PC-9 (cell line): ENCODE results near the gene BMPR2. TPM values are rescaled to one million over a fixed set of nuclear protein-coding genes. Genes with fewer than 3 reads are reported as not detected.
"Not testable (repeated sequence)": the region's sequence is repeated elsewhere in the genome, so short reads cannot be mapped to it uniquely, and the experiment has no call there.

Experiments
- BruUV-seq: library from RNA; stranded (reverse); fragments of 400-500 nt; replicated peaks from 2 replicates; lab custom pipeline; 2021; lab: Mats Ljungman, UMichigan
- CTCF ChIA-PET: fragments of 300-600 bp; sonication (Branson Sonifier 250); formaldehyde crosslinking; loops from one replicate; lab custom pipeline; 2022; ENCODE audit warnings: antibody characterized with exemption; lab: Charles Lee
- POLR2A ChIA-PET: fragments of 300-600 bp; sonication (Branson Sonifier 250); formaldehyde crosslinking; loops from one replicate; lab custom pipeline; 2022; ENCODE audit warnings: antibody characterized with exemption; ENCODE audit not compliant: unreplicated experiment; lab: Charles Lee
- DNase-seq, 2 experiments: peaks; one replicate each; pipeline versions ENCODE4 v3.0.0 to v3.0.0-alpha.2; 2015 to 2022; ENCODE audit warnings: mixed read lengths in 1 of 2
- H2AFZ ChIP-seq: fragments of 200-600 bp; sonication (generic); 2 replicates; pipeline ENCODE4 v1.8.1; 2017; ENCODE audit warnings: antibody characterized with exemption
- H3F3A ChIP-seq: fragments of 200-600 bp; sonication (generic); 2 replicates; pipeline ENCODE4 v1.8.1; 2017; ENCODE audit warnings: antibody characterized with exemption, mild to moderate bottlenecking, low read depth; ENCODE audit not compliant: insufficient read depth
- H3K27ac ChIP-seq: fragments of 200-600 bp; sonication (generic); 2 replicates; pipeline ENCODE4 v1.6.1; 2016; ENCODE audit warnings: mixed run types
- H3K27me3 ChIP-seq: fragments of 200-600 bp; sonication (generic); 2 replicates; pipeline ENCODE4 v1.6.1; 2016; ENCODE audit warnings: low read depth, mixed run types; ENCODE audit not compliant: insufficient read depth
- H3K36me3 ChIP-seq: fragments of 200-600 bp; sonication (generic); 2 replicates; pipeline ENCODE4 v1.6.1; 2016; ENCODE audit warnings: low read depth, mixed run types
- H3K4me1 ChIP-seq: fragments of 200-600 bp; sonication (generic); replicated peaks from 2 replicates; pipeline ENCODE4 v1.6.1; 2016; ENCODE audit warnings: mixed run types; ENCODE audit not compliant: insufficient read depth
- H3K4me2 ChIP-seq: fragments of 200-600 bp; sonication (generic); 2 replicates; pipeline ENCODE4 v1.6.1; 2017; ENCODE audit warnings: mixed run types
- H3K4me3 ChIP-seq: fragments of 200-600 bp; sonication (generic); 2 replicates; pipeline ENCODE4 v1.6.1; 2016; ENCODE audit warnings: mixed run types
- H3K79me2 ChIP-seq: fragments of 200-600 bp; sonication (generic); 2 replicates; pipeline ENCODE4 v1.6.1; 2017; ENCODE audit warnings: low read depth, mixed run types
- H3K9me2 ChIP-seq: fragments of 200-600 bp; sonication (generic); 2 replicates; pipeline ENCODE4 v1.8.1; 2017; ENCODE audit warnings: mild to moderate bottlenecking; ENCODE audit not compliant: insufficient read depth
- H3K9me3 ChIP-seq: fragments of 200-600 bp; sonication (generic); 2 replicates; pipeline ENCODE4 v1.8.1; 2016; ENCODE audit warnings: low read depth; ENCODE audit not compliant: insufficient read depth
- H4K20me1 ChIP-seq: fragments of 200-600 bp; sonication (generic); 2 replicates; pipeline ENCODE4 v1.8.1; 2017; ENCODE audit not compliant: insufficient read depth
- CTCF ChIP-seq: fragments of 200-600 bp; sonication (generic); conservative IDR thresholded peaks from 2 replicates; pipeline ENCODE4 v1.6.1; 2017; ENCODE audit warnings: mixed run types, antibody characterized with exemption, mild to moderate bottlenecking, moderate library complexity
- EZH2 ChIP-seq: fragments of 200-600 bp; sonication (generic); IDR thresholded peaks from 2 replicates; pipeline ENCODE4 v1.8.0; 2017; ENCODE audit warnings: antibody characterized with exemption, low read depth
- intact Hi-C: fragments of 100-400 bp; cut with micrococcal nuclease; formaldehyde crosslinking; loops from one replicate; pipeline ENCODE4 v1.10.0; 2022; ENCODE audit not compliant: unreplicated experiment
- total RNA-seq: library from RNA; stranded (reverse); gene quantifications from 2 replicates; pipeline ENCODE4 v1.2.3, GENCODE V29; 2021

Gene BMPR2
- total RNA-seq, 1 experiment from 2014 or later, result 23.2 TPM

DNA sequence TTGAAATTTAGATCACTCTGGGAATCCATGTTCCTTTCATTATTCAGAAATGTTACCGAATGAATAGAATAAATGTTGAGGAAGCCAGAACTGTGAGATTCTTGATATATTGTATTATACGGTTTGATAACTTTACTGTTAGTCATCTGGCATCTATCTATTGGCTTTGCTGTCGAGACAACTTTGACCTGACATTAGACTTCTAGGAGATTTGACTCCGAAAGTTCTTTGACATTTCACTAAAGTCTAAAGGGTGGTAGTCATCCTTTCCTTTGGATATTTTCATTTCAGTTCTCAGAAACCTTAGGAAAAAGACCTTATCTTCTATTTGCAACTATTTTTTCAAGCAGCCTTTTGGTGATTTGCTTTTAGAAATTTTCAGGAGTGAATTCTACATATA lies 1.9 kb downstream of the BMPR2 start:
- Histone ChIP-seq H3K4me2 (peak overlapping the region; percentile 99), H3K9me3 (no peaks in the 10 kb centered on the region), H3K27me3 (no peaks in the 10 kb centered on the region), H3K27ac (no peak overlapping the region; the same call in 1 of the 2 replicates), H3K36me3 (no peaks in the 10 kb centered on the region), H3K79me2 (peaks cover 61% of the 10 kb centered on the region), H3K4me1 (peaks cover 22% of the 10 kb centered on the region; the same call in 1 of the 2 replicates), H3K4me3 (peak overlapping the region; percentile 85), H3K9me2 (no peaks in the 10 kb centered on the region), H3F3A (peaks cover 8% of the 10 kb centered on the region), H4K20me1 (peaks cover 17% of the 10 kb centered on the region), H2AFZ (peak overlapping the region; percentile 99; the same call in 1 of the 2 replicates)
- BruUV-seq, result no TSS peak
- ChIA-PET POLR2A (no interaction called here), CTCF (no interaction called here)
- intact Hi-C loops, result loop anchor here (10.0 kb wide), 1 partner anchor 343 kb away; the partner anchor contains the start of gene FZD7
- TF ChIP-seq EZH2 (no peak), CTCF (no peak)
- DNase-seq, result no peak

DNA sequence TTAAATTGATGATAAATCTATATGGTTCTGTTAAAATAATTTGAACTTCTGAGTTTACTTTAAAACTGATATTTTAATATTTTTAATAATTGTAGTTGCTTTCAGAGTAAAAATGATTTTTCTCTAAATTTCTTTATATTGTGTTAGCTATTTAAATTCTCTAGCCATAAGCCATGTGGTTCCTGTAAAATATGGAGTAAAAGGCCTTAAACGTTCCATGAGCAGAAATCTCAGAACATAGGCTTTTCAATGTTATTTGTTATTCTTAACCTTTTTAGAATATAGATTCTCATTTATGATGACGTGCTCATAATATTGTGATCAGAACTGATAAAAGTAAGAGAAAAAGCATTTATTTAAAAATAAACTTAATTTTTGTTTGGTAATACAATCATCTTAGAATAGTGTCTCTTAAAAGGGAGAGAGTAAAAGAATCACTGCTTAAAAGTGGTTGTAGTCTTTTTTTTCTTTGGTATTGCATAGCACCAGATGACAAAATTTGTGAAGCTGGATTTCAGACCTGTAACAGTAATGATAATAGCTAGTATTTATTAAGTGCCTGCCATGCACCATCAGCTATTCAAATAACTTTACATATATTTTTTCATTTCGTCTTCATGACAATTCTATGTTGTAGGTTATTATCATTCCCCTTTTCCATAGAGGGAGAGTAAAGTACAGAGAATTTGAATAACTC lies 2.7 kb downstream of the BMPR2 start:
- no peak overlapping the region for H3K27ac ChIP-seq
- intact Hi-C loops, result loop anchor here (10.0 kb wide), 1 partner anchor 344 kb away; the partner anchor contains the start of gene FZD7
- POLR2A ChIA-PET, result no interaction called here

DNA sequence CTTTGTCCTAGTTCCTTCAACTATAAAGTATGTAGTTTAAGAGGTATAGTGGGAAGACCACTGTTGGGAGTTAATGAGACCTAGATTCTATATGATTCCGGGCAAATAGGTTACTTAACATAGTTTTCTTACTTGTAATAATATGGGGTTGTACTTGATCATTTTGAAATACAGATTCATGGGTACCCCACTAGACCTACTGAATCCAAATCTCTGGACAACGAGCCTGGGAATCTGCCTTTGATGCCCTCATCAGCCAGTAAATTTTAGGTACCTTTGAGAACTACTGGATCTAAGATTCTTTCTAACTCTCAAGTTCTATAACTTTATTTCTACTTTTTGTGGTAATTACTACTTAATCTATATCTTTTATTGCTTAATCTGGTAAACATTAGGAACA lies 6.6 kb downstream of the BMPR2 start:
- H3K9me2 ChIP-seq, result no peaks in the 10 kb centered on the region
- CTCF ChIA-PET, result no interaction called here
- H3K9me3 ChIP-seq, result no peaks in the 10 kb centered on the region
- intact Hi-C loops, result no loop called here
- peaks cover 22% of the 10 kb centered on the region; the same call in 1 of the 2 replicates for H3K4me1 ChIP-seq
- no peaks in the 10 kb centered on the region for H3K36me3 ChIP-seq
- BruUV-seq, result no TSS peak
- H3F3A ChIP-seq, result no peaks in the 10 kb centered on the region
- no peak for DNase-seq
- no peak overlapping the region for H3K4me2 ChIP-seq
- peaks cover 51% of the 10 kb centered on the region for H3K79me2 ChIP-seq
- H3K27me3 ChIP-seq, result no peaks in the 10 kb centered on the region
- H3K27ac ChIP-seq, result no peak overlapping the region
- POLR2A ChIA-PET, result no interaction called here
- no peak overlapping the region for H3K4me3 ChIP-seq
- TF ChIP-seq CTCF, result no peak
- no peak for TF ChIP-seq EZH2
- no peak overlapping the region for H2AFZ ChIP-seq
- H4K20me1 ChIP-seq, result peaks cover 17% of the 10 kb centered on the region

More for the DNA sequence above, 2.7 kb downstream of the BMPR2 start:
- Histone ChIP-seq H2AFZ (no peak overlapping the region), H4K20me1 (peaks cover 17% of the 10 kb centered on the region), H3K4me3 (peak overlapping the region; percentile 85), H3K27me3 (no peaks in the 10 kb centered on the region), H3K79me2 (peaks cover 62% of the 10 kb centered on the region), H3K4me1 (peaks cover 22% of the 10 kb centered on the region; the same call in 1 of the 2 replicates), H3K9me3 (no peaks in the 10 kb centered on the region), H3K9me2 (no peaks in the 10 kb centered on the region), H3F3A (peaks cover 8% of the 10 kb centered on the region), H3K36me3 (no peaks in the 10 kb centered on the region), H3K4me2 (peak overlapping the region; percentile 99)
- CTCF ChIA-PET, result no interaction called here
- TF ChIP-seq EZH2 (no peak), CTCF (no peak)
- no TSS peak for BruUV-seq
- no peak for DNase-seq

DNA sequence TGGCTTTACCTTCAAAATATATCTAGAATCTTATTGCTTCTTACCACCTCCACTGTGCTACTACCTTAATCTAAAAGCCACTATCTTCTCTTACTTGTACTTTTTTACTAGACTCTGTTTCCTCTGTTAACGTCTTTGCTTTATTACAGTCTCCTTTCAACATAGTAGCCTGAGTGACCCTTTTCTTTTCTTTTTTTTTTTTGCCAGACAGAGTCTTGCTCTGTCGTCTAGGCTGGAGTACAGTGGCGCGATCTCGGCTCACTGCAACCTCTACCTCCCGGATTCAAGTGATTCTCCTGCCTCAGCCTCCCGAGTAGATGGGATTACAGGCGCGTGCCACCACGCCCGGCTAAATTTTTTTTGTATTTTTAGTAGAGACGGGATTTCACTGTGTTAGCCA lies 10.4 kb downstream of the BMPR2 start:
- H4K20me1 ChIP-seq, H3K9me2 ChIP-seq, H3K4me2 ChIP-seq, H3K9me3 ChIP-seq, H3F3A ChIP-seq, CTCF ChIA-PET, DNase-seq, H2AFZ ChIP-seq, BruUV-seq, H3K27ac ChIP-seq, intact Hi-C loops, H3K4me1 ChIP-seq, H3K4me3 ChIP-seq, H3K36me3 ChIP-seq, POLR2A ChIA-PET, H3K27me3 ChIP-seq: not testable (repeated sequence)
- H3K79me2 ChIP-seq, result peaks cover 14% of the 10 kb centered on the region
